GM19193 (cell line): ENCODE measurements around the gene SELENOP.

Experiments used
- POLR2A ChIP-seq: IDR thresholded peaks from 4 replicates; pipeline ENCODE4 v1.6.1; 2011; ENCODE audit not compliant: insufficient read depth, insufficient read length; ENCODE audit errors: extremely low read depth

Gene SELENOP

GRCh38 chr5:42784132-42784531 lies 27.6 kb downstream of the SELENOP start:
- TF ChIP-seq POLR2A = no peak

- no peak for TF ChIP-seq POLR2A
These were observed 30.1 kb downstream of the SELENOP start for GRCh38 chr5:42781584-42781983.

- TF ChIP-seq POLR2A = no peak
These were observed 32.6 kb downstream of the SELENOP start for GRCh38 chr5:42779083-42779482.

- no peak for TF ChIP-seq POLR2A
These were observed 39.3 kb downstream of the SELENOP start for GRCh38 chr5:42772265-42772993.

GRCh38 chr5:42770003-42770402 lies 41.7 kb downstream of the SELENOP start:
- no peak for TF ChIP-seq POLR2A

GRCh38 chr5:42768106-42768504 lies 43.6 kb downstream of the SELENOP start:
- TF ChIP-seq POLR2A = no peak

- TF ChIP-seq POLR2A = no peak
These were observed 44.1 kb downstream of the SELENOP start for GRCh38 chr5:42767491-42768105.

- no peak for TF ChIP-seq POLR2A
These were observed 49.9 kb downstream of the SELENOP start for GRCh38 chr5:42761791-42762190.

- no peak for TF ChIP-seq POLR2A
These were observed 51.3 kb downstream of the SELENOP start for GRCh38 chr5:42760426-42760825.

GRCh38 chr5:42759456-42759855 lies 52.2 kb downstream of the SELENOP start:
- TF ChIP-seq POLR2A = no peak

- TF ChIP-seq POLR2A = no peak
These were observed 54.8 kb downstream of the SELENOP start, which contains the start of gene CCDC152 for GRCh38 chr5:42756606-42757601. Gene CCDC152, plus strand, starts transcription at chr5:42756818. Its CDS starts 2,304 bp downstream, at chr5:42759122.

- no peak for TF ChIP-seq POLR2A
These were observed 58.6 kb downstream of the SELENOP start for GRCh38 chr5:42753099-42753498.

GRCh38 chr5:42751044-42751443 lies 60.6 kb downstream of the SELENOP start:
- no peak for TF ChIP-seq POLR2A

- TF ChIP-seq POLR2A = no peak
These were observed 61.2 kb downstream of the SELENOP start for GRCh38 chr5:42750507-42750906.
